Adrenal gland (tissue), 12 donors: ENCODE results near the gene SORBS2. TPM values are rescaled to one million over a fixed set of nuclear protein-coding genes. Genes with fewer than 3 reads are reported as not detected.

Source experiments
- DNase-seq, 7 donors: peaks; one replicate each; pipeline ENCODE4 v3.0.0-alpha.2; 2019 to 2020
- H3K27ac ChIP-seq, 5 donors: fragments of 200-600 bp; sonication (generic) in 4 of 5; 1 replicate in 3 of 5; 2 replicates in 2 of 5; pipeline versions ENCODE4 v1.5.1 to v1.8.0; 2016 to 2020; ENCODE audit warnings: mild to moderate bottlenecking in 1 of 5
- H3K27me3 ChIP-seq: fragments of 200-600 bp; 2 replicates; pipeline ENCODE4 v1.8.0; 2021
- H3K36me3 ChIP-seq, 2 donors: fragments of 200-600 bp; replicated peaks in 1 of 2; 1 replicate in 1 of 2; 2 replicates in 1 of 2; pipeline versions ENCODE4 v1.5.1 to v1.8.0; 2018 to 2022
- H3K4me1 ChIP-seq, 2 donors: fragments of 200-600 bp; replicated peaks in 1 of 2; 1 replicate in 1 of 2; 2 replicates in 1 of 2; pipeline versions ENCODE4 v1.5.1 to v1.8.0; 2018 to 2021
- H3K4me3 ChIP-seq, 4 donors: fragments of 200-600 bp; sonication (generic) in 3 of 4; one replicate each; pipeline ENCODE4 v1.5.1; 2016 to 2018
- H3K9me3 ChIP-seq, 3 donors: fragments of 200-600 bp; sonication (generic) in 1 of 3; replicated peaks in 1 of 3; 1 replicate in 2 of 3; 2 replicates in 1 of 3; pipeline versions ENCODE4 v1.5.1 to v1.8.0; 2016 to 2021
- CTCF ChIP-seq, 6 experiments: fragments of 450-650 bp in 4 of 6; fragments of 200-600 bp in 2 of 6; sonication (generic) in 1 of 6; IDR thresholded peaks; 1 replicate in 5 of 6; 2 replicates in 1 of 6; pipeline versions ENCODE4 v1.5.1 to v1.8.0; 2016 to 2021; ENCODE audit warnings: antibody characterized with exemption in 6 of 6, mild to moderate bottlenecking in 2 of 6, moderate library complexity in 1 of 6
- POLR2A ChIP-seq, 2 donors: fragments of 450-650 bp; IDR thresholded peaks; one replicate each; pipeline ENCODE4 v1.6.1; 2017; ENCODE audit warnings: antibody characterized with exemption in 2 of 2, mild to moderate bottlenecking in 2 of 2, moderate library complexity in 1 of 2
- WGBS, 4 donors: extraction: QIAGEN DNeasy Blood & Tissue Kit in 2 of 4; methylation state at CpG; one replicate each; pipeline versions ENCODE4 v1.1.5 to v1.1.7; 2013 to 2017; 5-methylcytosine and 5-hydroxymethylcytosine counted together
- intact Hi-C, 2 donors: fragments of 100-400 bp; cut with DNase I; formaldehyde crosslinking; loops; one replicate each; pipeline versions ENCODE4 v1.14.1 to v1.15.0; 2022 to 2023
- polyA plus RNA-seq, 3 donors: library from polyadenylated mRNA; stranded (reverse); fragments of 200-250 nt in 2 of 3; fragments of 350-450 nt in 1 of 3; fragmentation: Illumina TruSeq in 1 of 3; extraction: RNeasy Lipid Tissue Mini Kit (QIAGEN cat#74804) in 1 of 3; gene quantifications; one replicate each; pipeline ENCODE4 v1.2.3, GENCODE V29; 2013 to 2014
- total RNA-seq, 9 donors: library from RNA; depleted of rRNA in 4 of 9; stranded (reverse); fragments of >200 nt in 4 of 9; fragments of 120-200 nt in 1 of 9; fragmentation: NEBNext Ultra II Directional in 1 of 9; extraction: Animal tissue kit (Norgen Biotek cat#: 25700) in 1 of 9; gene quantifications; one replicate each; pipeline versions ENCODE4 v1.1.0 to v1.2.4, GENCODE V29; 2013 to 2023
- donor health status: healthy with polysubstance abuse.
- donor health status: Bipolar disorder and iron deficiency.
- donor health status: DM: yes; HTN: yes; CAD: no.
- donor health status: DM: no; HTN: no; CAD: no.
- donor health status: DM: no; HTN: no; CAD: no.
- donor health status: DM: yes; HTN: yes; CAD: no.

SORBS2 gene
- total and polyA plus RNA-seq, 12 donors = 126 to 875 (median 582) TPM

DNA sequence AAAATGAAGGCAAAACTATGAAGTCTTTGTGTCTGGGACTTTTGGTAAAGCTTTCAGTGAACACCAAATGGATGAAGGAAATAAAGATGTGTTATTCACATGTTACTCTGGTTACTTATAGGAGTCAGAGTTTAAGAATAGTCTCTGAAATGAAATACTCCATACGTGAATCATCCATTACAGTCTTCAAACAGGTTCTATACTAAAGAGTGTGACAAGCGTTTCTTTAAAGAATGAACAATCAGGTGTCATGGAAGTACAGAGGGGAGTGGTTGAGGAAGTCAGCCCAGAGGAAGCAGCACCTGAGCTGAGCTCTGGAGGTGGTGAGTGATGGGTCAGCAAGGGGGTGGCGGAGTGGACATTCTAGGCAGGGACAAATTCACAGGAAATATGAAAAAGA lies 41.8 kb upstream of the SORBS2 start:
- no peak for DNase-seq
- H3K27ac ChIP-seq = no peak overlapping the region
- H3K4me1 ChIP-seq = no peaks in the 10 kb centered on the region
- no peaks in the 10 kb centered on the region for H3K9me3 ChIP-seq
- intact Hi-C loops = no loop called here
- 89 to 94% (median 92%) methylated on average over 3 of the region's 3 CpGs for WGBS, 4 donors
- H3K27me3 ChIP-seq = no peaks in the 10 kb centered on the region
- H3K4me3 ChIP-seq = no peak overlapping the region
- TF ChIP-seq CTCF (IDR thresholded peaks at IDR 0.05) (no peak), POLR2A (IDR thresholded peaks at IDR 0.05) (no peak)
- no peaks in the 10 kb centered on the region for H3K36me3 ChIP-seq

GRCh38 chr4:185852961-185853360 lies 41.0 kb upstream of the SORBS2 start:
- 48 to 72% (median 61%) methylated on average over 1 of the region's 1 CpG for WGBS, 4 donors
- Histone ChIP-seq H3K36me3 (no peaks in the 10 kb centered on the region), H3K4me1 (no peaks in the 10 kb centered on the region), H3K27me3 (no peaks in the 10 kb centered on the region), H3K9me3 (no peaks in the 10 kb centered on the region), H3K27ac (no peak overlapping the region), H3K4me3 (no peak overlapping the region)
- intact Hi-C loops = no loop called here
- no peak for DNase-seq
- no peak for TF ChIP-seq POLR2A (IDR thresholded peaks at IDR 0.05)
- no peak for TF ChIP-seq CTCF (IDR thresholded peaks at IDR 0.05)

- no peak for TF ChIP-seq POLR2A (IDR thresholded peaks at IDR 0.05)
- no peak for TF ChIP-seq CTCF (IDR thresholded peaks at IDR 0.05)
- intact Hi-C loops = no loop called here
- DNase-seq = no peak
- H3K36me3 ChIP-seq = no peaks in the 10 kb centered on the region
- peaks cover 0 to 12% of the 10 kb centered on the region in 2 donors for H3K4me1 ChIP-seq
- 85 to 92% (median 88%) methylated on average over 8 of the region's 8 CpGs for WGBS, 4 donors
- H3K9me3 ChIP-seq = no peaks in the 10 kb centered on the region
- no peak overlapping the region for H3K27ac ChIP-seq
- H3K27me3 ChIP-seq = no peaks in the 10 kb centered on the region
- H3K4me3 ChIP-seq = no peak overlapping the region
Observed at GRCh38 chr4:185849664-185850550, 37.9 kb upstream of the SORBS2 start.

- Histone ChIP-seq H3K27me3 (no peaks in the 10 kb centered on the region), H3K27ac (peak overlapping the region in 2 of 5 donors; percentile 67 to 78), H3K36me3 (no peaks in the 10 kb centered on the region), H3K4me1 (peaks cover 0 to 12% of the 10 kb centered on the region in 2 donors), H3K4me3 (peak overlapping the region in 1 of 4 donors; percentile 2), H3K9me3 (no peaks in the 10 kb centered on the region)
- intact Hi-C loops = no loop called here
- DNase-seq = peak in 1 of 7 donors; percentile 24
- whole genome bisulfite sequencing, 4 donors = 73 to 77% (median 75%) methylated on average over 12 to 13 of the region's 13 CpGs
- no peak for TF ChIP-seq CTCF (IDR thresholded peaks at IDR 0.05)
- TF ChIP-seq POLR2A (IDR thresholded peaks at IDR 0.05) = no peak
Observed at GRCh38 chr4:185847352-185848097, 35.5 kb upstream of the SORBS2 start.
